NCI-H1417 (cell line): ENCODE data around the gene AMBP.

Experiments used
- DNase-seq, 3 experiments: peaks; one replicate each; lab custom pipeline; 2025; lab: John Stamatoyannopoulos, UW

AMBP gene

GRCh38 chr9:114031037-114031630 lies 47.0 kb downstream of the AMBP start:
- no peak for DNase-seq

- DNase-seq: no peak
Measured at GRCh38 chr9:114030364-114030763, 47.7 kb downstream of the AMBP start.

- DNase-seq: no peak
Measured at GRCh38 chr9:114029311-114030170, 48.6 kb downstream of the AMBP start.

DNA sequence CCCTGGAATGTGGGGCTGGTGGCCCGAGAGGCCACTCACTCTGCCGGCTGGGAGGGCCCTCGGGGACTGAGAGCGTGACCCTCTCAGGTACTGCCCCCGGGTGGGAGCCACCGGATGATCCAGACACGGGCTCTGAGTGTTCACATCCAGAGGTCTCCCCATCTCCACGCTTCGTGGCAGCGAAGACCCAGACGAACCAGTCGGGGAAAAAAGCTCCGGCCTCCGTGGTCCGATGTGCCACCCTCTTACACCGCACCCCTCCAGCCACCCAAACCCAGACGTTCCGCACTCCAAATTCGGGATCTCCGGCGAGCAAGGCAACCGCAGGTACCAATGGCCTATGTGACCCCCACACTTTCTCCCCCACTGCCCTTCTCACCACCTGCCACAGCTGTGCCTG lies 49.5 kb downstream of the AMBP start:
- DNase-seq: no peak

- DNase-seq: no peak
Measured at GRCh38 chr9:114027863-114028465, 50.1 kb downstream of the AMBP start.

- no peak for DNase-seq
Measured at GRCh38 chr9:114027159-114027862, 50.8 kb downstream of the AMBP start.

GRCh38 chr9:114026335-114026734 lies 51.8 kb downstream of the AMBP start:
- DNase-seq: no peak

DNA sequence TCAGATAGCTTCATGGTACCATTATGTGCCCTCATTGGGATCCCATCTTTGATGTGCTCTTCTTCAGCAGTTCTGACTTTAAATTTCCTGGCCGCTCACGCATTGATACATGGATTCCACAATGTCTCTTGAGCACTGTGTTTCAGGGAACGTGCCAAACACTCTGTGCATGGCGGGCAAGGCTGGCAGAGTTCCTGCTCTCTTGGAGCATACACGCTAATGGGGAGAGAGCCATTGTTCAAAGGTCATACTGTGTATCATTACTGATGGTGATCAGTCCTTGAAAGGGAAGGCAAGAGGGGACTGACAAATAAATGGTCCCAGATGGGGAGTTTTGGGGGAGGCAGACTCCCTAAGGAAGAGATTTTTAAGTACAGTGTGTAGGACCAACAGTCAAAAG lies 52.3 kb downstream of the AMBP start:
- DNase-seq: no peak

GRCh38 chr9:114025196-114025753 lies 52.8 kb downstream of the AMBP start:
- no peak for DNase-seq

GRCh38 chr9:114023961-114024360 lies 54.1 kb downstream of the AMBP start:
- no peak for DNase-seq

- no peak for DNase-seq
Measured at GRCh38 chr9:114021578-114021977, 56.5 kb downstream of the AMBP start.

DNA sequence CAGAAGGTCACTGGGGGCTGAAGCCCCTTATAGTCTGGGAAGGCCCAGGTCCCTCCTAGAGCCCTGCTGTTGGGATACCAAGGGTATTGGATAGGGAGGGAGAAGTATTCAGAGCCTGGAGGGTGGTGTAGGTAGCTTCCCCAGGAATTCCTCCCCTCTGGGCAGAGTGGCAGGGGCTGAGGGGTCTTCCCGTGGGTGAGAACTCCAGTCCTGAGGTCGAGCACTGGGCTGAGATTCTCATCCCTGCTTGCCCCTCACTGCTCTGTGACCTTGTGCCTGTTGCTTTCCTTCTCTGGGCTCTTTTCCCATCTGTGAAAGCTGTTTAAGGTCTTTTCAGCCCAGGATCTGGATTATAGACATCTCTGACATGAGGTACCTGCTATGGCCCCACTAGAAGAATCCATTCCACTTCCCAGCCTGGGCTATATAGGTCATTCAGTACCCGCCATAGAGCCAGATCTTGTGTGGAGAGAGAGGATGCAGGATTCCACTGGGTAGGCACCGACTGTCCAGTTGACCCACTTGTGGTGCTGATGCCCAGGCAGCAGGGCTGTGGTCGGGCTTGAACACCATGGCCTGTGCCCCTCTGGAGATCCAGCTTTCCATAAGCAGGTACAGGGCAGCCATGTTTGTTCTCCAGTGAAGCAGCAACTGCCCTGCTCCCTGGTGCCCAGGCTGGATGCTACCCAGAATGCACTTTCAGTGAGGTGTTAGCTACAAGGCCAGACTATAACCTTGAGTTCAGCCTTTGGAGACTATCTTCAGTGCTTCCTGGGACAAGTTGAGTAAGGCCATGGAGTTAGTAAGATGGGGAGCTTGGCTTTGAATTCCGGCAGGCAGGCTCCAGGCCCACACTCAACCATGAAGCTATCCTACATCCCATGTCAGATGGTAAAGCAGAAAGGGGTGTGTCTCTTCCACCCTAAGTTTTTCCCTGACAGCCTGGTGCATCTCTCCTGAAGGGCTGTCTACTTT lies 60.1 kb downstream of the AMBP start:
- no peak for DNase-seq

GRCh38 chr9:114016629-114017423 lies 61.3 kb downstream of the AMBP start:
- no peak for DNase-seq

DNA sequence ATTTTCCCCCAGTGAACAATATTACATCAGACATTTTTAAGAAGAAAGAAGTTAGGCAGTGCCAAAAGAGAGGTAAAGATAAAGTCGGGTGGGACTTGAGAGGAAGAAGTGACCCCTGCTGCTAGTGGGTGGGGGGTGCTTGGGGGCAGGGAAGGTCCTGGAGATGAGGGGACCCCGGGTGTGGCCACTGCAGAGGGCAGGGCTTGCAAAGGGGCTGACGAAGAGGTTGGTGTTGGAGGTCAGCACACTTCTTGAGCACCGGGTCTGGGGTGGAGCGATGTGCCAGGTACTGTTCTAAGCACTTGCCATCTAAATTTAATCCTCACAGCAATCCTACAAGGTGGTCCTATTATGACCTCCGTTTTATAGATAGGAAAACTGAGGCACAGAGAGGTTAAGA lies 62.0 kb downstream of the AMBP start:
- DNase-seq: no peak

- DNase-seq: no peak
Measured at GRCh38 chr9:114015607-114016006, 62.5 kb downstream of the AMBP start.

DNA sequence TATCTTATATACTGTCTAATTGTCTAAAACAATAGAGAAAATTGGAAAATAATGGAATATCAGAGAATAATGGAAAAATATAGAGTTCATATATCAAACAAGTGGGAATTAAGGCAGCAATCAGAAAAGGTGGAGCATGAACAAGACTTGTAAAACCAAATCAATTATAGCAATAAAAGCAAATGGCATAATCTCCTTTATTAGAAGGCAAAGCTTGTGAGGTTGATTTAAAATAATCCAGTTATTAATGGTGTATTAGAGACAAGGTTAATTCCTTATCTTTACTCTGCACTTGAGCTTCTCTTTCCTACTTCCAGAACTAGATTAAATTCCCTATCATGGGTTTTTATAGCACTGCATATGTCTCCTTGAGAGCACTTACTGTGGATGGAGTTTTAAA lies 64.1 kb downstream of the AMBP start:
- DNase-seq: no peak

DNA sequence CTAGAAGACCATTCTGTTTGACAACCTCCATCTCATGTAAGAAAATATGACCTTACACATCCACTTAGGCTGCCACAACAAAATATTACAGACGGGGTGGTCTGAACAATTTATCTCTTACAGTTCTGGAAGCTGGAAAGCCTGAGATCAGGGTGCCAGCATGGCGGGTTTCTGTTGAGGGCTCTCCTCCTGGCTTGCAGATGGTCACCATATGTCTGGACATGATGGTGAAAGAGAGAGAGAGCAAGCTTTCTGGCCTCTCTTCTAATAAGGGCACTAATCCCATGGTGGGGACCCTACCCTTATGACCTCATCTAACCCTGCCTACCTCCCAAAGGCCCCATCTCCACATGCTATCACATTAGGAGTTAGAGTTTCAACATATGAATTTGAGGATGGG lies 66.0 kb downstream of the AMBP start:
- no peak for DNase-seq

DNA sequence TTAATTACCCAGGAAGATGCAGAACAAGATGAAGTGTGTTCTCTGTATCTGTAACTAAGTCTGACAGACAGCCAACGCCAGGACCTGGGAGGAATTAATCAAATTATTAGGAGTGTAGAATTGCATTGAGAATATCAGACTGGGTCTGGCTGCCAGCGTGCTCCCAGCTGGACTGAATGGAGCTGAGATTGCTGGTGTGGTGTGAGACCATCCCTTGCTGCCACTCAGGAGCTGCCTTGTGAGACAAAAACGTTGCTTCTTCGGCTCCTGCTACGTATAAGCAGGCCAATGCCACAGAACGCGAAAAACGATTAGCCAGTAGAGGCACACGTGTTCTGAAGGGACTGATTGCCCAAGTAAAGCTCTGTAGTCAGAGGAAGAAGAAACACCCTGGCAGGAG lies 66.8 kb downstream of the AMBP start:
- no peak for DNase-seq
